Natural killer cell treated with Interleukin-12 subunit alpha and Interleukin-12 subunit beta and Interleukin-15 and Interleukin-18, amount 100 ng/mL, for 72 hours (primary cell): ENCODE measurements around the gene CD247. TPM values are rescaled to one million over a fixed set of nuclear protein-coding genes. Genes with fewer than 3 reads are reported as not detected.

Source experiments
- ATAC-seq, 2 donors: fragments of 150-1000 bp; cut with Tn5 transposase in 1 of 2; sonication (Bioruptor Pico), chemical (Tn5 transposase) in 1 of 2; 2 replicates each; pipeline ENCODE4 v1.10.0; 2021
- DNase-seq: peaks from one replicate; pipeline ENCODE4 v3.0.0; 2022; ENCODE audit warnings: low spot score
- H3K27ac Mint-ChIP-seq, 2 donors: 1 replicate in 1 of 2; 2 replicates in 1 of 2; pipeline ENCODE4 v1.8.0; 2022; ENCODE audit warnings: mixed read lengths in 2 of 2, mild to moderate bottlenecking in 1 of 2, moderate library complexity in 1 of 2
- H3K27me3 Mint-ChIP-seq, 2 donors: 1 replicate in 1 of 2; 2 replicates in 1 of 2; pipeline ENCODE4 v1.8.0; 2022; ENCODE audit warnings: mixed read lengths in 2 of 2
- H3K36me3 Mint-ChIP-seq: one replicate; pipeline ENCODE4 v1.8.0; 2022; ENCODE audit warnings: mixed read lengths
- H3K4me1 Mint-ChIP-seq, 2 donors: 1 replicate in 1 of 2; 2 replicates in 1 of 2; pipeline ENCODE4 v1.8.0; 2022; ENCODE audit warnings: low read depth in 2 of 2, mixed read lengths in 2 of 2, mild to moderate bottlenecking in 1 of 2
- H3K4me3 Mint-ChIP-seq: one replicate; pipeline ENCODE4 v1.8.0; 2022; ENCODE audit warnings: mixed read lengths
- H3K9me3 Mint-ChIP-seq: 2 replicates; pipeline ENCODE4 v1.8.0; 2022; ENCODE audit warnings: mixed read lengths
- total RNA-seq, 2 donors: library from RNA; stranded (reverse); gene quantifications; one replicate each; pipeline ENCODE4 v1.2.3, GENCODE V29; 2022

CD247 gene
- total RNA-seq, 2 donors from 2014 or later: 169 to 384 TPM

DNA sequence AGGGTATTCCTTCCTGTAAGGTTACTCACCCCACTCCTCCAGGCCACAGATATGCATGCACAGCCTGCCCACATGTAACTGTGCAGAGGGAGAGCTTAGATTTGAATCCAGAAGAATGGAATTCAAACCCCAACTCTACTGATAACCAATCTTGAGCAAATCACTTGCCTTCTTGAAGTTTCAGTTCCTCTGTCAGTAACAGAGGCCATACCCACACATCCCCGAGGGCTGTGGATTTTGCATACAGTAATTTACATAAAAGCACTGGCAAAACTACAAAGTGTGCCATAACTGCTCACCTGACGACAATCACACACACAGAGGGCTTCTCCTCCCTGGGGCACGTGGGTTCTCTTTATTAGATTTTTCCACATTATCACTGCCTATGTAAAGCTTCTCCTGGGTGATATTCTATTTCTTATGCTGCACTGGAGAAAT is 18.6 kb downstream of the CD247 start:
- H3K9me3 Mint-ChIP-seq: no peaks in the 10 kb centered on the region
- H3K36me3 Mint-ChIP-seq: peaks cover 28% of the 10 kb centered on the region
- ATAC-seq (peak; percentile 58 to 62), DNase-seq (no peak)
- no peaks in the 10 kb centered on the region for H3K27me3 Mint-ChIP-seq
- H3K4me3 Mint-ChIP-seq: peak overlapping the region; percentile 72
- peak overlapping the region; percentile 96 to 98 for H3K27ac Mint-ChIP-seq
- H3K4me1 Mint-ChIP-seq: peaks cover 96 to 97% of the 10 kb centered on the region in 2 donors

DNA sequence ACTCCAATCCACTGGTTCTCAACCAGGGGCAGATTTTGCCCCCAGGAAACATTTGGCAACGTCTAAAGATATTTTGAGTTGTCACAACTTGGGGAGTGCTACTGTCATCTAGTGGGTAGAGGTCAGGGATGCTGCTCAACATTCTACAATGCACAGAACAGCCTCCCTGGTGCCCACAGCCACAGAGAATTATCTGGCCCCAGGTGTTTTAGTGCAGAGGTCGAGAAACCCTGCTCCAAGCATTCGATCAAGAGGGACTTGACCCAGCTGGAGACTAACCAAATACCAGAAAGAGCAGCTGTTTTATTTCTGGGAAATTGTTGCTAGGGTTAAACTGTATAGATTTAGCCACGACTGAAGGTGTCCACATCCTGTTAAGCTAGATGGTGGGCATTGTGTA is 19.2 kb downstream of the CD247 start:
- Mint-ChIP-seq H3K36me3 (peaks cover 28% of the 10 kb centered on the region), H3K27ac (peak overlapping the region; percentile 96 to 98), H3K9me3 (no peaks in the 10 kb centered on the region), H3K4me3 (peak overlapping the region; percentile 72), H3K4me1 (peaks cover 96 to 97% of the 10 kb centered on the region in 2 donors), H3K27me3 (no peaks in the 10 kb centered on the region)
- DNase-seq (no peak), ATAC-seq (peak; percentile 52 to 57)

GRCh38 chr1:167496797-167497619 is 21.3 kb downstream of the CD247 start:
- Mint-ChIP-seq H3K27ac (peak overlapping the region; percentile 96 to 98), H3K9me3 (no peaks in the 10 kb centered on the region), H3K27me3 (no peaks in the 10 kb centered on the region), H3K36me3 (peaks cover 12% of the 10 kb centered on the region), H3K4me1 (peaks cover 92 to 97% of the 10 kb centered on the region in 2 donors), H3K4me3 (peak overlapping the region; percentile 72)
- no peak for DNase-seq
- ATAC-seq: no peak

- Mint-ChIP-seq H3K27ac (peak overlapping the region; percentile 96 to 98), H3K4me3 (peak overlapping the region; percentile 93), H3K9me3 (no peaks in the 10 kb centered on the region), H3K27me3 (no peaks in the 10 kb centered on the region), H3K4me1 (peaks cover 89 to 95% of the 10 kb centered on the region in 2 donors), H3K36me3 (peaks cover 6% of the 10 kb centered on the region)
- no peak for DNase-seq
- no peak for ATAC-seq
Observed at GRCh38 chr1:167493372-167493771, 25.0 kb downstream of the CD247 start.

GRCh38 chr1:167492481-167492910 is 25.8 kb downstream of the CD247 start:
- DNase-seq (peak; percentile 79), ATAC-seq (peak; percentile 58 to 62)
- Mint-ChIP-seq H3K9me3 (no peaks in the 10 kb centered on the region), H3K4me3 (peak overlapping the region; percentile 93), H3K27ac (peak overlapping the region; percentile 96 to 98), H3K36me3 (peaks cover 4% of the 10 kb centered on the region), H3K4me1 (peaks cover 87 to 95% of the 10 kb centered on the region in 2 donors), H3K27me3 (no peaks in the 10 kb centered on the region)

- no peaks in the 10 kb centered on the region for H3K9me3 Mint-ChIP-seq
- no peaks in the 10 kb centered on the region for H3K27me3 Mint-ChIP-seq
- peak; percentile 79 for DNase-seq
- peaks cover 88 to 94% of the 10 kb centered on the region in 2 donors for H3K4me1 Mint-ChIP-seq
- H3K36me3 Mint-ChIP-seq: peaks cover 4% of the 10 kb centered on the region
- ATAC-seq: peak; percentile 74 to 78
- H3K4me3 Mint-ChIP-seq: peak overlapping the region; percentile 93
- H3K27ac Mint-ChIP-seq: peak overlapping the region; percentile 96 to 98
Observed at GRCh38 chr1:167491586-167492461, 26.5 kb downstream of the CD247 start.

DNA sequence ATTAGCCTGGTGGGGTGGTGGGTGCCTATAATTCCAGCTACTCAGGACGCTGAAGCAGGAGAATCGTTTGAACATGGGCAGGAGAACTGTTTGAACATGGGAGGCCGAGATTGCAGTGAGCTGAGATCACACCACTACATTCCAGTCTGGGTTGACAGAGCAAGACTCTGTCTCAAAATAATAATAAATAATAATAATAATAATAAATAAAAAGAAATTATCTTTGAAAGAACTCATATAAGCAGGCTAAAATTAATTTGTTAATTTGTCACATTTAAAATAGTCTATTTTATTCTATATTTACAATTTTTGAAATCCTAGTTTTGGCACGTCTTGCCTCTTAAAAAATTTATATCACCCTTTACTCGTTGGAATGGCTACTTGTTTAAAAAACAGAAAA is 27.6 kb downstream of the CD247 start:
- Mint-ChIP-seq H3K9me3 (no peaks in the 10 kb centered on the region), H3K27ac (peak overlapping the region; percentile 96 to 98), H3K4me3 (peak overlapping the region; percentile 93), H3K36me3 (peaks cover 4% of the 10 kb centered on the region), H3K4me1 (peaks cover 87 to 94% of the 10 kb centered on the region in 2 donors), H3K27me3 (no peaks in the 10 kb centered on the region)
- DNase-seq: no peak
- ATAC-seq: no peak

DNA sequence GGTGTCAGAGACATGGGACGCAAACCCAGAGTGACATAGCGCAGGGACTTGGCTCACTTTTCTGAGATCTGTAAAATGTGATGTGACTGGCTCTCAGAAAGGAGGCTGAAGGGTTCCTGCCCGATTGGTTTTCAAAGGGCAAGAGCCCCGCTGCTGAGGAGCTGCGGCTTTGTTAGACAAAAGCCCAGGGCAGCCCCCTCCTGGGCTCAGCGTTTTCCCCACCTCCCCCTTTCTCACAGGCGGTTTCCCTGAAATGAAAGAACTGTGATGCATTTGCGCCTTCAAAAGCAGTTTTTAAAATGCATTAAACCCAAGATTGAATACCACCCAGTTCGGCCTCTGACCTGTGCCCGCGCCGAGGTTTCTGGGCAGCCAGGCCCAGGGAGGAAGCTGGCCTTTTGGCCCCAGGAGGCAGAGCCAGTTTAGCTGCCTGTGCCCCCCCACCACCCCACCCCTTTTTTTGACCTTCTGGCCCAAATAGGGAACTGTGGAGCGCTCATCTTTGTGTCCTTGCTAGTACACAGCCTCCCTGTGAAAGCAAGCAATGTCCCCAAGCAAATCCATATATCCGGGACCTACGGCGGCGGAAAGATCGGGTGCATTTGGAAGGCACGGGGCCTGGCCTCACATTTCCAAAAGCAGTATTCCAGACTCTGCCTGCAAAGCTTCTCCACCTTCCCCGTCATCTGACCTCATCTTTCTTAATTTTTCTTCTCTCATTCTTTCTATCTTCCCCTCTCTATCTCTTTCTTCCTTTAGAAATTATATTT is 28.6 kb downstream of the CD247 start:
- peaks cover 87 to 94% of the 10 kb centered on the region in 2 donors for H3K4me1 Mint-ChIP-seq
- peak; percentile 70 to 79 for ATAC-seq
- H3K27me3 Mint-ChIP-seq: no peaks in the 10 kb centered on the region
- peaks cover 4% of the 10 kb centered on the region for H3K36me3 Mint-ChIP-seq
- H3K4me3 Mint-ChIP-seq: peak overlapping the region; percentile 93
- H3K9me3 Mint-ChIP-seq: no peaks in the 10 kb centered on the region
- H3K27ac Mint-ChIP-seq: peak overlapping the region; percentile 96 to 98
- peak; percentile 89 for DNase-seq

DNA sequence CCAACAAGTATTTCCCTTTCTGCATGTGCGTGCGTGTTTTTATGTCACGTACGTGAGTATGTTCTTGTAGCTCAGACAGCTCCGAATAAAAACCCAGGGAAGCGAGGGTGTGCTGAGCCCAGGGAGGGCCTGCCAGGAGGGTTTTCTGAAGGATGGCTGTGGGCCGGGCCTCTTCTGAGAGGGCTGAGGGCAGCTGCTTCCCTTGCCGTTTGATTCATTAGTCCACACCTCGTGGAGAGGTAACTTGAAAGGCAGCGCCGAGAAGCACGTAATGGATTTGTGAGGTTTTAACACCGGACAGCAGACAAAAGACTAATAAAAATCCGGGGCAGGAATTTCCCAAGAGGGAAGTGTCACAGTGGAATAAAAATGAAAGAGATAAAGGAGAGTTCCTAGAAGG is 29.5 kb downstream of the CD247 start:
- ATAC-seq: peak in 1 of 2 donors; percentile 11
- peak overlapping the region; percentile 93 for H3K4me3 Mint-ChIP-seq
- peak; percentile 77 for DNase-seq
- H3K27me3 Mint-ChIP-seq: no peaks in the 10 kb centered on the region
- H3K4me1 Mint-ChIP-seq: peaks cover 86 to 93% of the 10 kb centered on the region in 2 donors
- H3K9me3 Mint-ChIP-seq: no peaks in the 10 kb centered on the region
- peak overlapping the region; percentile 96 to 98 for H3K27ac Mint-ChIP-seq
- H3K36me3 Mint-ChIP-seq: peaks cover 4% of the 10 kb centered on the region

GRCh38 chr1:167487614-167488013 is 30.7 kb downstream of the CD247 start:
- no peak for ATAC-seq
- Mint-ChIP-seq H3K27me3 (no peaks in the 10 kb centered on the region), H3K4me1 (peaks cover 89 to 93% of the 10 kb centered on the region in 2 donors), H3K9me3 (no peaks in the 10 kb centered on the region), H3K36me3 (peaks cover 4% of the 10 kb centered on the region), H3K4me3 (peak overlapping the region; percentile 93), H3K27ac (peak overlapping the region; percentile 96 to 98)
- no peak for DNase-seq

DNA sequence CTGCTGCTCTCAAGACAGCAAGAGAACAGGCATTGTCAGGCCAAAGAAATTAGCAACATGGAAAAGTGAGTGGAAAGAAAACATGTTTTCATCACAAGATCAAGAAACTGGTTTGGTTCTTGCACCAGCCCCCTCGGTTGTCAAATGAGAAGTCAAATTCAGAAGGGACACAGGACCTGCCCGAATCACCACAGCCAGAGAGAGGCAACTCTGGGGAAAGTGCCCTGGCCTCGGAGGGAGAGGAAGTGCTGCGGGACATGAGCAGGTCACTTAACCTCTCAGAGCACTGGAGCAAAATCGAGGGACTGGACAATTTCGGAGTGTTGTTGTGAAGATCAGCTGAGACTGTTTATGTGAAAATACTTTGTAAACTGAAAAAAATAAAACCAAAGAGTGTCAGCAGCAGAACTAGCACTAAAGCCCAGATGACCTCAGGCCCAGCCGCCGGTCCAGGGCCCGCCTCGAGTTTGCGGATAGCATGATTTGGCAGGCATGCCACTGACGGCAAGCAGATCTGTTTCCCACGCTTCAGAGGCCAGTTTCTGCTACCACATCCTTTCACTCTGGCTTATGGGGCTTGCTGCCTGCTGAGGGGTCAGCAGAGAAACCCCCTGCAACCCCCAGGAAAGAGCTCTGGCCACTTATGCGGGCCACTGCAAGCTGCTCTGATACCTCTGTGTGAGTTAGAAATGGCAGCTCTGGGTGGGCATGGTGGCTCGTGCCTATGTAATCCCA is 32.1 kb downstream of the CD247 start:
- Mint-ChIP-seq H3K36me3 (peaks cover 6% of the 10 kb centered on the region), H3K27ac (peak overlapping the region; percentile 96 to 98), H3K4me3 (peak overlapping the region; percentile 93), H3K9me3 (no peaks in the 10 kb centered on the region), H3K4me1 (peaks cover 89 to 93% of the 10 kb centered on the region in 2 donors), H3K27me3 (no peaks in the 10 kb centered on the region)
- ATAC-seq (peak; percentile 56 to 65), DNase-seq (peak; percentile 75)

GRCh38 chr1:167484726-167485502 is 33.4 kb downstream of the CD247 start:
- no peaks in the 10 kb centered on the region for H3K9me3 Mint-ChIP-seq
- peaks cover 10% of the 10 kb centered on the region for H3K36me3 Mint-ChIP-seq
- H3K4me1 Mint-ChIP-seq: peaks cover 90 to 95% of the 10 kb centered on the region in 2 donors
- DNase-seq (no peak), ATAC-seq (no peak)
- no peaks in the 10 kb centered on the region for H3K27me3 Mint-ChIP-seq
- peak overlapping the region; percentile 93 for H3K4me3 Mint-ChIP-seq
- peak overlapping the region; percentile 96 to 98 for H3K27ac Mint-ChIP-seq
